Measurements from ENCODE around the gene DYRK1A.

DNA sequence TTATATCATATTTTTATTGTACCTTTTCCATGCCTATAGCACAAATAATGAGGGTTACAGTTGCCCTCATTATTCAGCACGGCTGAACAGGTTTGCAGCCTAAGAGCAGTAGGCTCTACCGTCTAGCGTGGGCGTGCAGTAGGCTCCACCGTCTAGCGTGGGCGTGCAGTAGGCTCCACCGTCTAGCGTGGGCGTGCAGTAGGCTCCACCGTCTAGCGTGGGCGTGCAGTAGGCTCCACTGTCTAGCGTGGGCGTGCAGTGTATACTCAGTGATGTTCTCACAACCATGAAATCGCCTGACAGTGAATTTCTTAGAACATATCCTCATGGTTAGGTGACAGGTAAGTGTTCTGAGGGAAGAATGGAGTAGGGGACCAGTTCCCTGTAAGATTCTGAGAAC lies 84.9 kb downstream of the DYRK1A start:
- TF ChIP-seq CTCF (conservative IDR thresholded peaks at IDR 0.05; ENCODE audit: low read length) (no peak), EZH2phosphoT487 (IDR thresholded peaks at IDR 0.05; ENCODE audit: borderline replicate concordance) (no peak)
